OCI-LY1 (cell line): ENCODE data around the gene CCDC51.

Source experiments
- H2AFZ ChIP-seq: fragments of 200-600 bp; sonication (generic), shearing (Covaris generic); 2 replicates; pipeline ENCODE4 v1.6.0; 2014; ENCODE audit warnings: antibody characterized with exemption, mild to moderate bottlenecking, low read length
- H3F3A ChIP-seq: fragments of 200-600 bp; sonication (generic), shearing (Covaris generic); 2 replicates; pipeline ENCODE4 v1.6.0; 2014; ENCODE audit warnings: mild to moderate bottlenecking, antibody characterized with exemption, low read length, moderate library complexity; ENCODE audit not compliant: insufficient read depth
- H3K27ac ChIP-seq: fragments of 200-600 bp; sonication (generic); 2 replicates; pipeline ENCODE4 v1.5.1; 2014; ENCODE audit warnings: low read length, mixed run types, mild to moderate bottlenecking, low read depth; ENCODE audit not compliant: poor library complexity, severe bottlenecking
- H3K27me3 ChIP-seq: fragments of 200-600 bp; sonication (generic); 2 replicates; pipeline ENCODE4 v1.6.0; 2014; ENCODE audit warnings: antibody characterized with exemption, mild to moderate bottlenecking, low read length, moderate library complexity; ENCODE audit not compliant: insufficient read depth
- H3K36me3 ChIP-seq: fragments of 200-600 bp; sonication (generic); 2 replicates; pipeline ENCODE4 v1.6.1; 2014; ENCODE audit warnings: mild to moderate bottlenecking, antibody characterized with exemption, low read length, moderate library complexity, mixed read lengths; ENCODE audit not compliant: insufficient read depth
- H3K4me1 ChIP-seq: fragments of 200-600 bp; sonication (generic); 2 replicates; pipeline ENCODE4 v1.5.1; 2014; ENCODE audit warnings: mild to moderate bottlenecking, low read length, moderate library complexity; ENCODE audit not compliant: insufficient read depth, severe bottlenecking
- H3K4me2 ChIP-seq: fragments of 200-600 bp; sonication (generic), shearing (Covaris generic); 2 replicates; pipeline ENCODE4 v1.6.1; 2014; ENCODE audit warnings: low read length
- H3K4me3 ChIP-seq: fragments of 200-600 bp; sonication (generic); 2 replicates; pipeline ENCODE4 v1.5.1; 2014; ENCODE audit warnings: low read length, low read depth, mild to moderate bottlenecking, mixed read lengths; ENCODE audit not compliant: poor library complexity, severe bottlenecking
- H3K79me2 ChIP-seq: fragments of 200-600 bp; shearing (Covaris generic); 2 replicates; pipeline ENCODE4 v1.6.1; 2016; ENCODE audit warnings: mixed run types, low read length, mixed read lengths; ENCODE audit not compliant: insufficient read depth
- H3K9ac ChIP-seq: fragments of 200-600 bp; sonication (generic), shearing (Covaris generic); 2 replicates; pipeline ENCODE4 v1.6.1; 2014; ENCODE audit warnings: mild to moderate bottlenecking, low read length, mixed read lengths
- H3K9me2 ChIP-seq: fragments of 200-600 bp; sonication (generic), shearing (Covaris generic); 2 replicates; pipeline ENCODE4 v1.6.1; 2014; ENCODE audit warnings: low read depth, mild to moderate bottlenecking, low read length, mixed read lengths
- H3K9me3 ChIP-seq: fragments of 200-600 bp; shearing (Covaris generic); 2 replicates; pipeline ENCODE4 v1.6.1; 2014; ENCODE audit warnings: low read length, mixed read lengths
- H4K20me1 ChIP-seq: fragments of 200-600 bp; sonication (generic), shearing (Covaris generic); 2 replicates; pipeline ENCODE4 v1.6.0; 2016; ENCODE audit warnings: mild to moderate bottlenecking, low read length; ENCODE audit not compliant: insufficient read depth
- CTCF ChIP-seq: fragments of 200-600 bp; sonication (generic), shearing (Covaris generic); IDR thresholded peaks from 2 replicates; pipeline ENCODE4 v1.5.1; 2017; ENCODE audit warnings: mild to moderate bottlenecking, antibody characterized with exemption, low read length, moderate library complexity, mixed read lengths
- EZH2 ChIP-seq: fragments of 200-600 bp; sonication (generic), shearing (Covaris generic); IDR thresholded peaks from 2 replicates; pipeline ENCODE4 v1.8.0; 2017; ENCODE audit warnings: borderline replicate concordance, mixed run types, mild to moderate bottlenecking, antibody characterized with exemption, low read length, moderate library complexity, mixed read lengths

CCDC51 gene

GRCh38 chr3:48419597-48419996 is 20.3 kb downstream of the CCDC51 start:
- Histone ChIP-seq H4K20me1 (no peaks in the 10 kb centered on the region), H3K79me2 (no peaks in the 10 kb centered on the region), H3K27ac (no peak overlapping the region), H3K9me2 (no peaks in the 10 kb centered on the region), H3K36me3 (no peaks in the 10 kb centered on the region), H3K4me2 (no peak overlapping the region), H3F3A (no peaks in the 10 kb centered on the region), H2AFZ (no peak overlapping the region), H3K4me3 (no peak overlapping the region), H3K27me3 (peaks cover 6% of the 10 kb centered on the region), H3K9me3 (no peaks in the 10 kb centered on the region), H3K4me1 (no peaks in the 10 kb centered on the region), H3K9ac (no peak overlapping the region)
- TF ChIP-seq CTCF (no peak), EZH2 (no peak)

- Histone ChIP-seq H2AFZ (no peak overlapping the region), H3K36me3 (no peaks in the 10 kb centered on the region), H4K20me1 (no peaks in the 10 kb centered on the region), H3K4me2 (no peak overlapping the region), H3K27me3 (peaks cover 6% of the 10 kb centered on the region), H3K9me3 (no peaks in the 10 kb centered on the region), H3F3A (no peaks in the 10 kb centered on the region), H3K4me1 (no peaks in the 10 kb centered on the region), H3K9me2 (no peaks in the 10 kb centered on the region), H3K4me3 (no peak overlapping the region), H3K27ac (no peak overlapping the region), H3K79me2 (no peaks in the 10 kb centered on the region), H3K9ac (no peak overlapping the region)
- TF ChIP-seq EZH2: no peak
- TF ChIP-seq CTCF: no peak
These were observed 20.8 kb downstream of the CCDC51 start for GRCh38 chr3:48419149-48419548.

- H3K4me3 ChIP-seq: no peak overlapping the region
- no peaks in the 10 kb centered on the region for H4K20me1 ChIP-seq
- no peaks in the 10 kb centered on the region for H3K36me3 ChIP-seq
- H3K9me2 ChIP-seq: no peaks in the 10 kb centered on the region
- H3K4me2 ChIP-seq: no peak overlapping the region
- no peak overlapping the region for H2AFZ ChIP-seq
- no peaks in the 10 kb centered on the region for H3F3A ChIP-seq
- H3K27me3 ChIP-seq: peaks cover 6% of the 10 kb centered on the region
- no peaks in the 10 kb centered on the region for H3K9me3 ChIP-seq
- TF ChIP-seq CTCF (no peak), EZH2 (no peak)
- H3K27ac ChIP-seq: no peak overlapping the region
- H3K4me1 ChIP-seq: no peaks in the 10 kb centered on the region
- H3K79me2 ChIP-seq: no peaks in the 10 kb centered on the region
- H3K9ac ChIP-seq: no peak overlapping the region
These were observed 21.3 kb downstream of the CCDC51 start for GRCh38 chr3:48418651-48419050.
